GM21423 (cell line): ENCODE data around the gene RPAP3.

ENCODE experiments used
- ATAC-seq: cut with Tn5 transposase; IDR thresholded peaks from one replicate; pipeline ENCODE4 v1.9.1; 2021; ENCODE audit warnings: mild to moderate bottlenecking, moderate library complexity; ENCODE audit not compliant: unreplicated experiment

The RPAP3 gene

GRCh38 chr12:47611906-47612305 lies 93.9 kb downstream of the RPAP3 start:
- ATAC-seq = no peak
